DND-41 (cell line): ENCODE measurements around the gene RPS14.

Source experiments
- EZH2 ChIP-seq: IDR thresholded peaks from 3 replicates; pipeline ENCODE4 v1.6.1; 2012; ENCODE audit warnings: borderline replicate concordance, low read depth, mild to moderate bottlenecking, moderate library complexity, low read length, inconsistent platforms; ENCODE audit not compliant: severe bottlenecking
- TF ChIP-seq, protein P1 (sequence below): IDR thresholded peaks from 2 replicates; pipeline ENCODE4 v1.5.1; 2012; ENCODE audit warnings: borderline replicate concordance, low read length, moderate library complexity, mild to moderate bottlenecking; ENCODE audit not compliant: poor library complexity, severe bottlenecking; ENCODE audit errors: extremely low read depth

DNA sequence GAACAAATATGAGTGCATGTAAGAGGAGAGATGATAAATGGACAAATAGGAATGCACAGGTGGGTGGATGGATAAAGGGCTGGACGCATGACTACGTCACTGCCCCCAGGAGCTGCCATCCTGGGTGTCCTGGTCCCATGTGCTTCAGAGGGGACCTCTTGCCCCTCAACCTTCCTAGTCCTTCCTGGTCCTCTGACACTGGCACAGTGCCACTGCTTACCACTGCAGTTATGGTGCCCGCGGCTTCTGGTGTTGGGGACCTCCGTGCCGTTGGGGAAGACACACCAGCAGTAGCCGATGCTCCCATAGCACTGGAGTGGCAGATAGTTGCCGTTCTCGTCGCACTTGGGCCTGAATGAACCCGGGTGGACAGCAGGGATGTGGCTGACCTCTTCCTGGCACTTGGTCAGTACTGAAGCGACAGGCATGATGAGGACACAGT is 46.6 kb downstream of the RPS14 start:
- TF ChIP-seq, protein P1, sequence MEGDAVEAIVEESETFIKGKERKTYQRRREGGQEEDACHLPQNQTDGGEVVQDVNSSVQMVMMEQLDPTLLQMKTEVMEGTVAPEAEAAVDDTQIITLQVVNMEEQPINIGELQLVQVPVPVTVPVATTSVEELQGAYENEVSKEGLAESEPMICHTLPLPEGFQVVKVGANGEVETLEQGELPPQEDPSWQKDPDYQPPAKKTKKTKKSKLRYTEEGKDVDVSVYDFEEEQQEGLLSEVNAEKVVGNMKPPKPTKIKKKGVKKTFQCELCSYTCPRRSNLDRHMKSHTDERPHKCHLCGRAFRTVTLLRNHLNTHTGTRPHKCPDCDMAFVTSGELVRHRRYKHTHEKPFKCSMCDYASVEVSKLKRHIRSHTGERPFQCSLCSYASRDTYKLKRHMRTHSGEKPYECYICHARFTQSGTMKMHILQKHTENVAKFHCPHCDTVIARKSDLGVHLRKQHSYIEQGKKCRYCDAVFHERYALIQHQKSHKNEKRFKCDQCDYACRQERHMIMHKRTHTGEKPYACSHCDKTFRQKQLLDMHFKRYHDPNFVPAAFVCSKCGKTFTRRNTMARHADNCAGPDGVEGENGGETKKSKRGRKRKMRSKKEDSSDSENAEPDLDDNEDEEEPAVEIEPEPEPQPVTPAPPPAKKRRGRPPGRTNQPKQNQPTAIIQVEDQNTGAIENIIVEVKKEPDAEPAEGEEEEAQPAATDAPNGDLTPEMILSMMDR, result no peak
- TF ChIP-seq EZH2, result no peak
